Subcutaneous abdominal adipose tissue (tissue), 5 donors: ENCODE results near the gene IGFBP4.

Experiments used
- H3K27ac ChIP-seq: one replicate; pipeline ENCODE4 v1.7.0; 2013; ENCODE audit warnings: low read depth, mild to moderate bottlenecking, inconsistent platforms, low read length, moderate library complexity
- H3K27me3 ChIP-seq, 5 donors: one replicate each; pipeline ENCODE4 v1.7.0; 2013; ENCODE audit warnings: low read length in 5 of 5, inconsistent platforms in 1 of 5; ENCODE audit not compliant: control insufficient read depth in 5 of 5, insufficient read depth in 4 of 5
- H3K36me3 ChIP-seq, 5 donors: one replicate each; pipeline ENCODE4 v1.7.0; 2013; ENCODE audit warnings: low read length in 5 of 5; ENCODE audit not compliant: control insufficient read depth in 5 of 5, insufficient read depth in 5 of 5
- H3K4me1 ChIP-seq, 5 donors: one replicate each; pipeline ENCODE4 v1.7.0; 2013; ENCODE audit warnings: low read length in 5 of 5, mild to moderate bottlenecking in 3 of 5, moderate library complexity in 1 of 5; ENCODE audit not compliant: control insufficient read depth in 5 of 5, insufficient read depth in 5 of 5
- H3K4me3 ChIP-seq, 5 donors: one replicate each; pipeline ENCODE4 v1.7.0; 2013; ENCODE audit warnings: low read length in 5 of 5, low read depth in 1 of 5
- H3K9ac ChIP-seq, 5 donors: one replicate each; pipeline ENCODE4 v1.7.0; 2013; ENCODE audit warnings: low read length in 5 of 5, mild to moderate bottlenecking in 4 of 5, moderate library complexity in 3 of 5
- H3K9me3 ChIP-seq, 5 donors: one replicate each; pipeline ENCODE4 v1.7.0; 2013; ENCODE audit warnings: low read length in 5 of 5; ENCODE audit not compliant: control insufficient read depth in 5 of 5
- donor health status: healthy.
- donor health status: healthy.
- donor health status: healthy.
- donor health status: healthy.
- donor health status: healthy.

The IGFBP4 gene

GRCh38 chr17:40497695-40498094 is 54.4 kb downstream of the IGFBP4 start:
- Histone ChIP-seq H3K9ac (no peak overlapping the region), H3K9me3 (no peaks in the 10 kb centered on the region), H3K4me3 (no peak overlapping the region), H3K36me3 (no peaks in the 10 kb centered on the region), H3K4me1 (peaks cover 5 to 30% (median 23%) of the 10 kb centered on the region in 5 donors), H3K27me3 (no peaks in the 10 kb centered on the region), H3K27ac (no peak overlapping the region)

DNA sequence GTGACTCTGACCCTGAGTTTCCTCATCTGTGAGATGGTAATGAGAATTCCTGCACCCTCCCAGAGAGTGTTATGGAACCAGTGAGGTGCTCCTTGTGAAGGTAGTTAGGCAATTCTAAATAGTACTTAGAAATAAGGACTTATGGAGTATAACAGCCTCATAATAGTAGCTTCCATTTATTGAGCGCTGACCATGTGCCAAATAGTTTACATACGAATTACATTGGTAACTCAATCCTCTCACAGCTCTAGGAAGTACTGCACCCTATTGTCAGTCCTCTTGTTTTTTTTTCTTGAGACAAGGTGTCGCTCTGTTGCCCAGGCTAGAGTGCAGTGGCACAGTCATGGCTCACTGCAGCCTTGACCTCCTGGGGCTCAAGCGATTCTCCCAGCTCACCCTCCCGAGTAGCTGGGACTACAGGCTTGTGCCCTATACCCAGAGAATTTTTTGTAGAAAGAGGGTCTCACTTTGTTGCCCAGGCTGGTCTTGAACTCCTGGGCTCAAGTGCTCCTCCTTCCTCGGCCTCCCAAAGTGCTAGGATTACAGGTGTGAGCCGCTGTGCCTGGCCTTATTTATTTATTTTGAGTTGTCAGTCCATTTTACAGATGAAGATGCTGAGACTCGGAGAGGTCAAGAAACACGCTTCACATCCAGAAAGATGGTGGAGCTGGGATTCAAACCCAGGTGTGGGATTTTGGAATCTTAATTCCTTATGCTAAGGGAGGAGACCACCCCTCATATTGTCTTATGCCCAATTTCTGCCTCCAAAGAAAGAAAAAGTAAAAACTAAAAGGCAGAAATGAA is 55.2 kb downstream of the IGFBP4 start:
- Histone ChIP-seq H3K9me3 (no peaks in the 10 kb centered on the region), H3K4me1 (peaks cover 5 to 30% (median 23%) of the 10 kb centered on the region in 5 donors), H3K4me3 (no peak overlapping the region), H3K27me3 (no peaks in the 10 kb centered on the region), H3K27ac (no peak overlapping the region), H3K36me3 (no peaks in the 10 kb centered on the region), H3K9ac (no peak overlapping the region)

DNA sequence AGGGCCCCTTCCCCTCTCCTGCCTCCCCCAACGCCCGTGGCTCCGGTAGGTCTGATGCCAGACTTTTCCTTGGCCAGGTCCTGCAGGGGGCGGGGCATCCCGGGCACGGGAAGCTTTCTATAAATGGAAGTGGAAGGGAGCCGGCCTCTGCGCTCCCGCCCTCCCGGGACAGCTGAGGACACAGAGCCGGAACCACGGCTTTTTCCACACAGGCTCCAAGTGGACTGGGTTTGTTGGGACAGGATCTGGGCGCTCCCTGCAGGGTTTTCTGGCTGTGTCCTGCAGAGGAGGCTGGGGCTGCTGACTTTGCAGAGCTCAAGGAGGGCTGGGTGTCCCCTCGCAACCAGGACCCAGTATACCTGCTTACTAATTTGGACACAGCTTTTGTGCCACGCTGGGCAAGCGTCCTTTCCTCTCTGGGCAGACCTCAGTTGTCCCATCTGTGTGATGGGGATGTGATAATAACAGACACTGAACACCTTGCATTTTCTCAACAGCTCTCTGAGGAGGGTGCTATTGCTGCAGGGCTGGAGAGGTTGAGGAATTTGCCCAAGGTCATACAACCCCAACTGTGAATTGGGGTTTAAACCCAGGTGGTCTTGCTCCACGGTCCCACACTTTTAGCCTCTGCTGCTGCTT is 56.4 kb downstream of the IGFBP4 start:
- Histone ChIP-seq H3K36me3 (no peaks in the 10 kb centered on the region), H3K9ac (no peak overlapping the region), H3K27me3 (no peaks in the 10 kb centered on the region), H3K4me1 (peaks cover 5 to 25% (median 16%) of the 10 kb centered on the region in 5 donors), H3K27ac (no peak overlapping the region), H3K4me3 (peak overlapping the region in 4 of 5 donors; percentile 12 to 38 (median 22)), H3K9me3 (no peaks in the 10 kb centered on the region)

DNA sequence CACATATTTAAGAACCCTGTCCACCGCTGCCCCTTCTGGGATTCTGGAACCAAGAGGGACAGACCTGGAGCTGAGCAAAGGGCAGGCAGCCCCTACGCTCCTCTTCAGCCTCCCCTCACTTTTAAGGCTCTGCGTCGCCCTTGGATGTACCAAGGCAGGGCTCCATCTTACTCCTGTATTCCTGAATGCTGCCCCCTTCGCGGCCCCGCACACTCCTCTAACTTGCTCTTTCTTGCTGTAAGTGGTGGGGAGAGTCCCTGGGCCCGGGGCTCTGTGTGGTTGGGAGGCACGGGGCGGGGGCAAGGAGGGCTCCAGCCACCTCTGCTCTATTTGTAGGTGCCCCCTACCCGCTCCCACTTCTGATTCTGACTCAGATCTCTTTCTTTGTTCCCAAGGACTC is 56.9 kb downstream of the IGFBP4 start:
- Histone ChIP-seq H3K4me1 (peaks cover 5 to 25% (median 16%) of the 10 kb centered on the region in 5 donors), H3K4me3 (peak overlapping the region in 1 of 5 donors; percentile 38), H3K9me3 (peaks cover 0 to under 1% (median 0%) of the 10 kb centered on the region in 5 donors), H3K27me3 (no peaks in the 10 kb centered on the region), H3K36me3 (no peaks in the 10 kb centered on the region), H3K27ac (no peak overlapping the region), H3K9ac (no peak overlapping the region)

- no peaks in the 10 kb centered on the region for H3K36me3 ChIP-seq
- no peak overlapping the region for H3K27ac ChIP-seq
- peaks cover 0 to 3% (median 0%) of the 10 kb centered on the region in 5 donors for H3K9me3 ChIP-seq
- H3K9ac ChIP-seq, result no peak overlapping the region
- no peaks in the 10 kb centered on the region for H3K27me3 ChIP-seq
- no peak overlapping the region for H3K4me3 ChIP-seq
- H3K4me1 ChIP-seq, result peaks cover 5 to 25% (median 16%) of the 10 kb centered on the region in 5 donors
These were observed 57.5 kb downstream of the IGFBP4 start for GRCh38 chr17:40500709-40501108.

DNA sequence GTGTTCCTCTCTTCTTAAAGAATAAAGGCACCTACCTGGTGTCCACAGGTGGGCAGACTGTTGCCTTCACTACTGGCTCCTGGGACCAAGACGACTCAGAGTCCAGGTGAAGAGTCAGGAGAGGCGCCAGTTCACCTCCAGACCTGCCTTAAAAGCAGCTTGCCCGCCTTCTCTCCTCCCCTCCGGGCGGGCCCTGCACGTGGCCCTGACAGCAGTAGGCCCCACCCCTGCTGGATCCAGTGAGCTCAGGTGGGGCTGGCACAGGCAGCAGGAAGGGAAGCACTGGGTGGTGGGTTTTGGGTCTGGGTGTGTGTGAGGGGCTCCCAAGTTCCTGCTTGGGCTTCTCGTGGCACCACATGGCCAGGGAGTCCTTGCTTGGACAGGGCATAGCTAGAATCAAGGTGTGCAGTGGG is 58.3 kb downstream of the IGFBP4 start, which contains the start of gene TNS4:
TSS of gene TNS4 (minus strand) at position 125 of the 413 bp plus-strand sequence. CDS start 5,198 bp downstream, outside the sequence.
- H3K27me3 ChIP-seq, result no peaks in the 10 kb centered on the region
- peaks cover 5 to 25% (median 16%) of the 10 kb centered on the region in 5 donors for H3K4me1 ChIP-seq
- H3K4me3 ChIP-seq, result no peak within 1 kb of the TSS
- no peaks in the 10 kb centered on the region for H3K36me3 ChIP-seq
- no peak within 1 kb of the TSS for H3K27ac ChIP-seq
- H3K9ac ChIP-seq, result no peak within 1 kb of the TSS
- H3K9me3 ChIP-seq, result peaks cover 0 to 3% (median 0%) of the 10 kb centered on the region in 5 donors

- Histone ChIP-seq H3K27ac (no peak overlapping the region), H3K4me1 (peaks cover 5 to 25% (median 16%) of the 10 kb centered on the region in 5 donors), H3K9me3 (peaks cover 0 to 3% (median 0%) of the 10 kb centered on the region in 5 donors), H3K9ac (no peak overlapping the region), H3K36me3 (no peaks in the 10 kb centered on the region), H3K4me3 (no peak overlapping the region), H3K27me3 (no peaks in the 10 kb centered on the region)
These were observed 59.5 kb downstream of the IGFBP4 start for GRCh38 chr17:40502716-40503115.

DNA sequence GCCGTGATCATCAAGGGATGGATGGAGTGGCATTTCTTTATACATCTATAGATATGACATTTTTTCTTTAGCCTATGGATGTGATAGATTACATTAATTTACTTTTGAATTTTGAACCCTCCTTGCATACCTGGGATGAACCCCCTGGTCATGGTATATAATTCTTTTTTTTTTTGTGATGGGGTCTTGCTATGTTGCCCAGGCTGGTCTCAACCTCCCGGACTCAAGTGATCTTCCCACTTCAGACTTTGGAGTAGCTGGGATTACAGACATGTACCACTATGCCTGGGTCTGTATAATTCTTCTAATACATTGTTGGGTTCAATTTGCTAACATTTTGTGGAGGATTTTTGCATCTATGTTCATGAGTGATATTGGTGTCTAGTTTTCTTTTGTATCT is 59.9 kb downstream of the IGFBP4 start:
- no peak overlapping the region for H3K9ac ChIP-seq
- no peaks in the 10 kb centered on the region for H3K36me3 ChIP-seq
- peaks cover 0 to 3% (median 0%) of the 10 kb centered on the region in 5 donors for H3K9me3 ChIP-seq
- no peaks in the 10 kb centered on the region for H3K27me3 ChIP-seq
- H3K4me1 ChIP-seq, result peaks cover 5 to 21% (median 16%) of the 10 kb centered on the region in 5 donors
- H3K4me3 ChIP-seq, result no peak overlapping the region
- H3K27ac ChIP-seq, result no peak overlapping the region

GRCh38 chr17:40506786-40507185 is 63.5 kb downstream of the IGFBP4 start:
- peaks cover 0 to 17% (median 0%) of the 10 kb centered on the region in 5 donors for H3K4me1 ChIP-seq
- H3K36me3 ChIP-seq, result no peaks in the 10 kb centered on the region

More at GRCh38 chr17:40506786-40507185, 63.5 kb downstream of the IGFBP4 start:
- Histone ChIP-seq H3K27ac (no peak overlapping the region), H3K27me3 (peaks cover 0 to 2% (median 0%) of the 10 kb centered on the region in 5 donors), H3K9ac (no peak overlapping the region), H3K9me3 (peaks cover 0 to 3% (median 0%) of the 10 kb centered on the region in 5 donors), H3K4me3 (no peak overlapping the region)
